DMS53 treated with DMSO at 0.1 percent for 48 hours (cell line): ENCODE results near the gene DIS3.
"Not testable (repeated sequence)": the region's sequence is repeated elsewhere in the genome, so short reads cannot be mapped to it uniquely, and the experiment has no call there.

Experiments
- DNase-seq: peaks from one replicate; lab custom pipeline; 2025; ENCODE audit not compliant: unreplicated experiment; lab: John Stamatoyannopoulos, UW

The DIS3 gene

GRCh38 chr13:72781451-72782439 lies at the start of gene DIS3, which contains the start of gene PIBF1:
Gene DIS3 (minus strand): TSS chr13:72781900. CDS start chr13:72781832, 68 bp downstream.
Gene PIBF1 (plus strand): TSS chr13:72782133. CDS start chr13:72783470, 1,337 bp downstream.
- peak; percentile 59 for DNase-seq

GRCh38 chr13:72823724-72824123 lies 42.0 kb upstream of the DIS3 start:
- no peak for DNase-seq

GRCh38 chr13:72823081-72823480 lies 41.4 kb upstream of the DIS3 start:
- DNase-seq: no peak

- DNase-seq: no peak
These were observed 39.2 kb upstream of the DIS3 start for GRCh38 chr13:72820898-72821279.

GRCh38 chr13:72820156-72820897 lies 38.6 kb upstream of the DIS3 start:
- no peak for DNase-seq

GRCh38 chr13:72808917-72809500 lies 27.3 kb upstream of the DIS3 start:
- DNase-seq: no peak

GRCh38 chr13:72806514-72806913 lies 24.8 kb upstream of the DIS3 start:
- DNase-seq: not testable (repeated sequence)

GRCh38 chr13:72805676-72806346 lies 24.1 kb upstream of the DIS3 start:
- DNase-seq: no peak

GRCh38 chr13:72804301-72804700 lies 22.6 kb upstream of the DIS3 start:
- no peak for DNase-seq

- DNase-seq: no peak
These were observed 17.1 kb upstream of the DIS3 start for GRCh38 chr13:72798817-72799216.

- DNase-seq: no peak
These were observed 10.9 kb upstream of the DIS3 start for GRCh38 chr13:72792640-72793039.

GRCh38 chr13:72788831-72789230 lies 7.1 kb upstream of the DIS3 start:
- DNase-seq: no peak

GRCh38 chr13:72784679-72785078 lies 3.0 kb upstream of the DIS3 start:
- DNase-seq: not testable (repeated sequence)

- DNase-seq: no peak
These were observed 1.0 kb upstream of the DIS3 start for GRCh38 chr13:72782717-72783116.

- DNase-seq: no peak
These were observed 7.7 kb downstream of the DIS3 start for GRCh38 chr13:72774019-72774418.

GRCh38 chr13:72763411-72763810 lies 18.3 kb downstream of the DIS3 start:
- DNase-seq: no peak

- DNase-seq: no peak
These were observed 21.5 kb downstream of the DIS3 start for GRCh38 chr13:72760189-72760588.

- DNase-seq: no peak
These were observed 23.7 kb downstream of the DIS3 start for GRCh38 chr13:72757792-72758535.

GRCh38 chr13:72754111-72754510 lies 27.6 kb downstream of the DIS3 start:
- DNase-seq: no peak

GRCh38 chr13:72751220-72751619 lies 30.5 kb downstream of the DIS3 start:
- DNase-seq: no peak
